Measurements from ENCODE around the gene STK4.

The STK4 gene

GRCh38 chr20:44941120-44941691 is 25.1 kb upstream of the STK4 start:
- TF ChIP-seq CTCF (conservative IDR thresholded peaks at IDR 0.05; ENCODE audit: control insufficient read depth, insufficient read depth, low read depth, low read length): no peak
- DNase-seq (ENCODE audit: low read depth): no peak
- H3K4me3 ChIP-seq (ENCODE audit: control insufficient read depth, low read depth, low read length): no peak overlapping the region

GRCh38 chr20:44942264-44942973 is 23.9 kb upstream of the STK4 start:
- no peak for TF ChIP-seq CTCF (conservative IDR thresholded peaks at IDR 0.05; ENCODE audit: control insufficient read depth, insufficient read depth, low read depth, low read length)
- no peak for DNase-seq (ENCODE audit: low read depth)

GRCh38 chr20:44943828-44944227 is 22.5 kb upstream of the STK4 start:
- no peak for DNase-seq (ENCODE audit: low read depth)
- no peak overlapping the region for H3K4me3 ChIP-seq (ENCODE audit: control insufficient read depth, low read depth, low read length)
- TF ChIP-seq CTCF (conservative IDR thresholded peaks at IDR 0.05; ENCODE audit: control insufficient read depth, insufficient read depth, low read depth, low read length): no peak

More at GRCh38 chr20:44942264-44942973, 23.9 kb upstream of the STK4 start:
- H3K4me3 ChIP-seq (ENCODE audit: control insufficient read depth, low read depth, low read length): no peak overlapping the region

GRCh38 chr20:44945261-44945660 is 21.1 kb upstream of the STK4 start:
- DNase-seq (ENCODE audit: low read depth): no peak
- no peak for TF ChIP-seq CTCF (conservative IDR thresholded peaks at IDR 0.05; ENCODE audit: control insufficient read depth, insufficient read depth, low read depth, low read length)
- no peak overlapping the region for H3K4me3 ChIP-seq (ENCODE audit: control insufficient read depth, low read depth, low read length)

- DNase-seq (ENCODE audit: low read depth): peak; percentile 26
- H3K4me3 ChIP-seq (ENCODE audit: control insufficient read depth, low read depth, low read length): no peak overlapping the region
- TF ChIP-seq CTCF (conservative IDR thresholded peaks at IDR 0.05; ENCODE audit: control insufficient read depth, insufficient read depth, low read depth, low read length): no peak
Observed at GRCh38 chr20:44946271-44946852, 19.9 kb upstream of the STK4 start.

- TF ChIP-seq CTCF (conservative IDR thresholded peaks at IDR 0.05; ENCODE audit: control insufficient read depth, insufficient read depth, low read depth, low read length): no peak
- DNase-seq (ENCODE audit: low read depth): no peak
- no peak overlapping the region for H3K4me3 ChIP-seq (ENCODE audit: control insufficient read depth, low read depth, low read length)
Observed at GRCh38 chr20:44948107-44948506, 18.2 kb upstream of the STK4 start.

Measured in fibroblast of mammary gland (primary cell).